ENCODE measurements around the gene CDKL1.

GRCh38 chr14:50379563-50379962 is 17.1 kb downstream of the CDKL1 start:
- no peak for TF ChIP-seq ZNF416 (tag by site-specific recombination; IDR thresholded peaks at IDR 0.05)
- no peak for TF ChIP-seq CTCF (tag by site-specific recombination; IDR thresholded peaks at IDR 0.05)
- no peak for TF ChIP-seq REST (tag by site-specific recombination; IDR thresholded peaks at IDR 0.05)
- no peak for TF ChIP-seq YY1 (tag by site-specific recombination; IDR thresholded peaks at IDR 0.05)

Data from HEK293 (cell line).